GM12878 (cell line): ENCODE data around the gene MEIOSIN.

ENCODE experiments used
- BACH1 ChIP-seq: fragments of 450-650 bp; IDR thresholded peaks from 2 replicates; pipeline ENCODE4 v1.6.1; 2017; ENCODE audit warnings: mild to moderate bottlenecking, borderline replicate concordance
- CHD4 ChIP-seq: fragments of 200-600 bp; sonication (generic); IDR thresholded peaks from 2 replicates; pipeline ENCODE4 v1.6.1; 2016; ENCODE audit warnings: mild to moderate bottlenecking
- ESRRA ChIP-seq: IDR thresholded peaks from 2 replicates; pipeline ENCODE4 v1.6.1; 2012; ENCODE audit warnings: mild to moderate bottlenecking, low read length, improper control_type of control experiment
- MXI1 ChIP-seq: fragments of 150-350 bp; IDR thresholded peaks from 2 replicates; pipeline ENCODE4 v1.6.1; 2011; ENCODE audit warnings: low read depth, mild to moderate bottlenecking, inconsistent platforms, low read length, improper control_type of control experiment
- NFIC ChIP-seq: IDR thresholded peaks from 2 replicates; pipeline ENCODE4 v1.6.1; 2012; ENCODE audit warnings: low read depth, mild to moderate bottlenecking, inconsistent platforms, low read length, moderate library complexity
- RBBP5 ChIP-seq: fragments of 200-600 bp; sonication (generic); conservative IDR thresholded peaks from 2 replicates; pipeline ENCODE4 v1.6.1; 2016
- SMAD1 ChIP-seq: fragments of 450-650 bp; IDR thresholded peaks from 2 replicates; pipeline ENCODE4 v1.6.1; 2018; ENCODE audit warnings: mild to moderate bottlenecking, low read depth; ENCODE audit not compliant: partially characterized antibody
- SMAD5 ChIP-seq: IDR thresholded peaks from 2 replicates; pipeline ENCODE4 v1.6.1; 2016; ENCODE audit warnings: antibody characterized with exemption, low read depth
- TCF12 ChIP-seq: IDR thresholded peaks from 2 replicates; pipeline ENCODE4 v1.6.1; 2011; ENCODE audit warnings: low read depth, mild to moderate bottlenecking, low read length

DNA sequence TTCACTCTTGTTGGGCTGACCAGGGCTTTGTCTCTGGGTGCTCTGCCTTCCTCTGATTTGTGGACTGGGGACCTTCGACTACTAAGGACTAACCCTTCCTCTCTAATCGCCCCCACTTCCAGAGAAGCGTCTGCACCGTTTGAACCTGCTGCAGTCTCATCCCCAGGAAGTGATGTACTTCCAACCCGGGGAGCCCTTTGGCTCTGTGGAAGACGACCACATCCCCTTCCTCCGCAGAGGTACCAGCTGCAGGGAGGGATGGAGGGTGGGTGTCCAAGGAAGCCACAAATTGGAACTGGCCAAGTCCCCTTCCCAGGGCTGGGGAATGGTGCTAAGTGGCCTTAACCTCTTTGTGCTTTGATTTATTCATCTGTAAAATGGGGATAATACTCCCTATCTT, 31.6 kb upstream of the MEIOSIN start:
- TF ChIP-seq CHD4 (no peak), NFIC (no peak), SMAD5 (no peak), BACH1 (no peak), TCF12 (no peak), RBBP5 (no peak), MXI1 (no peak), SMAD1 (no peak), ESRRA (no peak)
